ENCODE measurements around the gene RASGRP1.

Gene RASGRP1

GRCh38 chr15:38499651-38500050 lies 65.0 kb downstream of the RASGRP1 start:
- DNase-seq, result no peak

- no peak for DNase-seq
These were observed 68.5 kb downstream of the RASGRP1 start for GRCh38 chr15:38496151-38496550.

GRCh38 chr15:38490242-38490922 lies 74.2 kb downstream of the RASGRP1 start:
- no peak for DNase-seq

- DNase-seq, result no peak
These were observed 77.2 kb downstream of the RASGRP1 start for GRCh38 chr15:38487378-38487777.

- peak; percentile 85 for DNase-seq
These were observed 77.7 kb downstream of the RASGRP1 start for GRCh38 chr15:38486936-38487335.

GRCh38 chr15:38482572-38482971 lies 82.0 kb downstream of the RASGRP1 start:
- DNase-seq, result peak; percentile 29

- no peak for DNase-seq
These were observed 82.9 kb downstream of the RASGRP1 start for GRCh38 chr15:38481761-38482160.

- DNase-seq, result no peak
These were observed 83.5 kb downstream of the RASGRP1 start for GRCh38 chr15:38481113-38481512.

GRCh38 chr15:38479756-38480155 lies 84.9 kb downstream of the RASGRP1 start:
- no peak for DNase-seq

GRCh38 chr15:38479266-38479665 lies 85.3 kb downstream of the RASGRP1 start:
- no peak for DNase-seq

GRCh38 chr15:38477637-38478036 lies 87.0 kb downstream of the RASGRP1 start:
- DNase-seq, result no peak

- DNase-seq, result no peak
These were observed 88.5 kb downstream of the RASGRP1 start for GRCh38 chr15:38476120-38476519.

- no peak for DNase-seq
These were observed 89.3 kb downstream of the RASGRP1 start for GRCh38 chr15:38475361-38475760.

- DNase-seq, result peak; percentile 81
These were observed 90.4 kb downstream of the RASGRP1 start for GRCh38 chr15:38474155-38474757.

GRCh38 chr15:38471974-38472373 lies 92.6 kb downstream of the RASGRP1 start:
- no peak for DNase-seq

- DNase-seq, result no peak
These were observed 93.8 kb downstream of the RASGRP1 start for GRCh38 chr15:38470816-38471215.

- DNase-seq, result no peak
These were observed 99.9 kb downstream of the RASGRP1 start for GRCh38 chr15:38464675-38465074.

GRCh38 chr15:38463893-38464292 lies 100.7 kb downstream of the RASGRP1 start:
- DNase-seq, result no peak

- no peak for DNase-seq
These were observed 103.4 kb downstream of the RASGRP1 start for GRCh38 chr15:38461066-38461833.

GRCh38 chr15:38460543-38460942 lies 104.1 kb downstream of the RASGRP1 start:
- no peak for DNase-seq

- no peak for DNase-seq
These were observed 105.1 kb downstream of the RASGRP1 start for GRCh38 chr15:38459480-38459879.

- DNase-seq, result no peak
These were observed 106.0 kb downstream of the RASGRP1 start for GRCh38 chr15:38458646-38459045.

GRCh38 chr15:38455092-38455491 lies 109.5 kb downstream of the RASGRP1 start:
- no peak for DNase-seq

- DNase-seq, result no peak
These were observed 109.9 kb downstream of the RASGRP1 start for GRCh38 chr15:38454696-38455090.
